LoVo (cell line): ENCODE measurements around the gene SPRR2B.
"Not testable (repeated sequence)": the region's sequence is repeated elsewhere in the genome, so short reads cannot be mapped to it uniquely, and the experiment has no call there.

Source experiments
- DNase-seq: peaks from one replicate; pipeline ENCODE4 v3.0.0-alpha.2; 2016; ENCODE audit warnings: low spot score

Gene SPRR2B

GRCh38 chr1:153071511-153071910 is at the start of gene SPRR2B:
Gene SPRR2B (minus strand): TSS chr1:153071611. CDS start chr1:153070839, 772 bp downstream.
- no peak for DNase-seq

- no peak for DNase-seq
Observed at GRCh38 chr1:153120945-153121344, 49.5 kb upstream of the SPRR2B start.

- no peak for DNase-seq
Observed at GRCh38 chr1:153119491-153119971, 48.1 kb upstream of the SPRR2B start.

GRCh38 chr1:153115264-153115663 is 43.9 kb upstream of the SPRR2B start:
- not testable (repeated sequence) for DNase-seq

- DNase-seq, result no peak
Observed at GRCh38 chr1:153113416-153113815, 42.0 kb upstream of the SPRR2B start, which contains the start of gene SPRR2F. Gene SPRR2F (minus strand): TSS chr1:153113516. CDS start chr1:153112733, 783 bp downstream.

GRCh38 chr1:153112454-153112853 is 41.0 kb upstream of the SPRR2B start:
- DNase-seq, result not testable (repeated sequence)

GRCh38 chr1:153100245-153100644 is 28.8 kb upstream of the SPRR2B start:
- peak; percentile 32 for DNase-seq

- DNase-seq, result no peak
Observed at GRCh38 chr1:153099461-153100045, 28.1 kb upstream of the SPRR2B start.

GRCh38 chr1:153095764-153096163 is 24.4 kb upstream of the SPRR2B start:
- DNase-seq, result no peak

- no peak for DNase-seq
Observed at GRCh38 chr1:153094426-153094825, 23.0 kb upstream of the SPRR2B start, which contains the start of gene SPRR2E. Gene SPRR2E (minus strand): TSS chr1:153094526. CDS start chr1:153093751, 775 bp downstream.

GRCh38 chr1:153087652-153088051 is 16.2 kb upstream of the SPRR2B start:
- no peak for DNase-seq

GRCh38 chr1:153081736-153082135 is 10.3 kb upstream of the SPRR2B start:
- DNase-seq, result no peak

- DNase-seq, result no peak
Observed at GRCh38 chr1:153072806-153073726, 1.7 kb upstream of the SPRR2B start.

- no peak for DNase-seq
Observed at GRCh38 chr1:153070243-153070642, 1.2 kb downstream of the SPRR2B start.

- peak; percentile 8 for DNase-seq
Observed at GRCh38 chr1:153058826-153059784, 12.3 kb downstream of the SPRR2B start.

GRCh38 chr1:153058154-153058553 is 13.3 kb downstream of the SPRR2B start:
- DNase-seq, result no peak

- DNase-seq, result no peak
Observed at GRCh38 chr1:153057375-153057774, 14.0 kb downstream of the SPRR2B start, which contains the start of gene SPRR2A. Gene SPRR2A (minus strand): TSS chr1:153057512. CDS start chr1:153056735, 777 bp downstream.

- DNase-seq, result not testable (repeated sequence)
Observed at GRCh38 chr1:153056111-153056510, 15.3 kb downstream of the SPRR2B start.

GRCh38 chr1:153049211-153049610 is 22.2 kb downstream of the SPRR2B start:
- DNase-seq, result no peak

GRCh38 chr1:153040950-153041631 is 30.3 kb downstream of the SPRR2B start, which contains the start of gene SPRR2D:
Gene SPRR2D (minus strand): TSS chr1:153041120. CDS start chr1:153040346, 774 bp downstream.
- DNase-seq, result no peak

GRCh38 chr1:153035211-153035610 is 36.2 kb downstream of the SPRR2B start:
- DNase-seq, result no peak
